Esophagus mucosa (tissue), 1 donor: Measurements from ENCODE around the gene CPXM1. TPM values are rescaled to one million over a fixed set of nuclear protein-coding genes. Genes with fewer than 3 reads are reported as not detected.

ENCODE experiments used
- ATAC-seq: fragments of 200-7000 bp; cut with Tn5 transposase; one replicate; pipeline ENCODE4 v1.9.1; 2020
- total RNA-seq: library from RNA; stranded (reverse); gene quantifications from one replicate; pipeline ENCODE4 v1.2.4, GENCODE V29; 2023
- donor health status: DM: yes; HTN: yes; CAD: no.

CPXM1 gene
- total RNA-seq, 1 donor from 2014 or later: 2.0 TPM

- ATAC-seq: no peak
Observed at GRCh38 chr20:2762578-2763131, 37.8 kb downstream of the CPXM1 start.

DNA sequence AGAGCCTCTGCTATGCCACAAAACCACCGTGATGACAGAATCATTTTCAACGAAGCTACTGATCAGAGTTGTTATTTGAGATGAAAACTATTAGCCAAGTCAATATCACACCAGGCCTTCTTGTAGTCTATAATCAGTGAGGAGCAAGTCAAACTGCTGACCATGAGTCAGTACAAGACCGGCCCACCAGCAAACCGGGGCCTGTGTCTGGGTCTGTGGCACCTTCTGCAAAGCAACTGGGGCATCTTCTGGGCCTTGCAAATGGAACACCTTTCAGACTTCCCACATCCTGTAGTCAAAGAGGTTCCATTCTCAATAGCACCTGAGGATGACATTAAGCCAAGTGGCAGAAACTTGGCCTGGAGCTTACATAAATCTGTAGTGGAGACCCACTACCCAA is 38.5 kb downstream of the CPXM1 start:
- no peak for ATAC-seq

DNA sequence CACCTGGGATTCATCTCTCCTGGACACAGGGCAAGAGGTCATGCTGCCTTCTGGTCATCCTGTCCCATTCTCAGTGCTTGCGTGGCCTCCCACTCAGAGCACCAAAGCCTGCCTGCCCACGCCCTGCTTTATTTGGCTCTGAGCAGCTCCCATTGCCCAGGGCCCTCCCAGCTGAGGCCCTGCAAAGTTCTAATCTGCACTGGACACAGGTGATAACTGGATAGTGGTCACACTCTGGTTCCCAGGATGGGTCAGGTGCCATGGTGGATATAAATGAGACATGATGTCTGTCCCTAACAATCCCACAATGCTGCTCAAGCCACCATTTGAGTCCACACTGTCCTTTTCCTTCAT is 39.5 kb downstream of the CPXM1 start:
- ATAC-seq: no peak

GRCh38 chr20:2760297-2760951 is 40.0 kb downstream of the CPXM1 start:
- ATAC-seq: no peak

DNA sequence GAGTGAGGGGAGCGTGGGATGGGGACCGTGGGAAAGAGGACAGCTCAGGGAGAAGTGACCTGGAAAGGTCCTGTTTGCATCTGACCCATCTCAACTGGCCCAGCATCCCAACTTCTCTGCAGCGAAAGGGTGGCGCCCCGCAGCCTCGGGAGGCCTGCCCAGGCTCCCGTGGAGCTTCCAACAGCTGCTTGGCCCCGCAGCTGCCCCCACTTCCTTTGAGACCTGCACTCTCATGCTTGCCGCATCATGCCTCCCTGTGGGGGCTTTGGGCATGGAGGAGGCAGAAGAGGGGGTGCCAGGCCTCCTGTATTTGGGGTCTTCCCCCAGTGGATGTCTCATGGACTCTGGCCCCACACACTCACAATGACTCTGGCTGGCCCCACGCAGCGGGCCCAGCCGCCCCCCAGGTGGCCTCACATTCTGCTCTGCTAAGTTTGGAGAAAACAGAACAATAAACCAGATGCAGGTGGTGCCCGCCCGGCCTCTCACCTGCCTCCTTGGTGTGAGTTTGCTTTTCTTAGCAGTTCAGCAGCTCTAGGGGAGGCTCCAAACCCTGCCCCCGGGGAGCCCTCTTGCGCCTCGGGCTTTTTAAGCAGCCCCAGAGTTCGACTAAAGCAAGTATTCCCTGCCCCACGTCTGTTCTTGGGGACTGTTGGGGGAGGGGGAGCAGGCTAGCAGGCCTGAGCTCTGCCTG is 40.7 kb downstream of the CPXM1 start:
- no peak for ATAC-seq

DNA sequence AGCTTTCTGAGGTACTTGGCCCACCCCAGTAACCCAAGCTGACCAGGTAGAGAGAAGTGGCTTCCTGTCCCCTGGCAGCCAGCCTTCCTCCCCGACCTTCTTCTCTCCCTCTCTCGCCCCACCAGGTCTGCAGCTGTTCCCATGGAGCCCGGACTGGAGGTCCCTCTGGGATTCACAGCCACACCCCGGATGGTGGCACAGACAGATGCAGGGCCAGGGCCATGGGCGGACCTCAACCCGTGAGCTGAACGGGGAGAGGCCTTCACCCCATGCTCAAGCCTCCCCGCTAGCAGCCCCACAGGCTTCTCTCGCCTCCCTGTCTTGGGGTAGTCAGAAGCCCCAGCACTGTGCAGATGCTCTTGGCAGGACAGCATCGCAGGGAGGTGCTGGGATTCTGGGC is 41.3 kb downstream of the CPXM1 start:
- no peak for ATAC-seq

- ATAC-seq: no peak
Observed at GRCh38 chr20:2757969-2758368, 42.5 kb downstream of the CPXM1 start.

DNA sequence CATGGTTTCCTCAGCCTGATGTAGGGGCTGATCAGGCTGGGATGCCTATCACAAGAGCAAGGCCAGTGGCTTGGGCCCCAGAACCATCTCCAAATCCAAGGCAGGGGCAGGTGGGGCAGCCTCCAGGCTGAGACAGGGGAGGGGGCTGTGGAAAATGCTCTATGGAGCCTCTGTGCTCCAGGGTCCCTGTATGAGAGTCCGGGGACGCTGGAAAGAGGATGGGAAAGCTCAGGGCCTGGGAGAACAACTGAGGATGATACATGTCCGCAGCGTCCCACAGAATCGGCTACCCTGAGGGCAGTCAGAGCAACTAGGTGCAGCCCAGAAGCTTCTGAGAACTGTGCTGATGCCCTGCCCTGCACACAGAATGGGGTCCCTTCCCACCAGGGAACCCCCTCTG is 43.4 kb downstream of the CPXM1 start:
- no peak for ATAC-seq

DNA sequence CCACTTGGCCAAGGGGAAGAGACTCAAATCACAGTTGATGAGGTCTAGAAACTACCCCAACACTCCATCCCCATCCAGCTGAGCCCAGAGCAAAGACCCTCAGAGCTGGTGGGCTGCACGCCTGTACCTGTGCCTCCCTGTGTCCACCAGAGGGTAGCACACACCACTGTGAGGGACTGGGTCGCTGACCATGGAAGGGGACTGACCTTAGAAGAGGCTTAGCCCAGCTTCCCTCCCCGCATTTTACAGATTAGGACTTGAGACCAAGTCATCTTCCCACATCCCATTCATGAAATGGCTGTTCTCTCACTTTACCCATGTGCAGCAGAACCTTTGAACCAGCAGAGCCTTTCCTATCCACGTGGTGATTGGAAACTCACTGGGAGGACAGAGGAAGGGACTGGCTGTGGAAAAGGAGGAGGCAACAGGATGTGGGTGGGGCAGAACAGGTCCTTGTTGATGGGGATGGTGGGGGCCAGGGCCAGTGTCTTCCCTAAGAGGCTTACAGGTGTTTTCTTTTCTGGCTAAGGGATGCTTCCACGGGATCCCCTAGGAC is 44.3 kb downstream of the CPXM1 start:
- no peak for ATAC-seq

DNA sequence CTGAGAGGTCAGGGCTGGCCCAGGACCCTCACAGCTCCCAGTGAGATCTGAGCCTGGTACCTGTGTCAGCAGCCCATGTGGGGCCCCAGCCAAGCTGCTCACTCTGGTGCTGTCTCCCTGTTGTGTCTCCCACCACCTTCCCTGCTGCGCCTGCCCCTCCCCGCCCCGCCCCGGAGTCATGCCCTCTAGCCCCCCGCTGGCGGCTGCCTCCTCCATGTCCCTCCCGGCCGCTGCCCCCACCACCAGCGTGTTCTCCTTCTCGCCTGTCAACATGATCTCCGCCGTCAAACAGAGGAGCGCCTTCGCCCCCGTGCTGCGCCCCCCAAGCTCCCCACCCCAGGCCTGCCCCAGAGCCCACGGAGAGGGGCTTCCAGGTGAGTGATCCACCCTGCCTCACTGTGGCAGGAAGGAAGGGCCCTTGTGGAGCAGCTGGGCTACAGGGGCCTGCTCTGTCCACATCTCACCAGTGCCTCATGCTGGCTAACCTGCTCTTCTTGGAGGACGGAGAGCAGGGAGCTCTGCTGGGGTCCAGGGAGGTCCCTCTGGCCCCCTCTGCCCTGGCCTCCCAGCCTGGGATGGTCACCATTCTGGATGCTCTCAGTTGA is 44.9 kb downstream of the CPXM1 start:
- ATAC-seq: no peak

DNA sequence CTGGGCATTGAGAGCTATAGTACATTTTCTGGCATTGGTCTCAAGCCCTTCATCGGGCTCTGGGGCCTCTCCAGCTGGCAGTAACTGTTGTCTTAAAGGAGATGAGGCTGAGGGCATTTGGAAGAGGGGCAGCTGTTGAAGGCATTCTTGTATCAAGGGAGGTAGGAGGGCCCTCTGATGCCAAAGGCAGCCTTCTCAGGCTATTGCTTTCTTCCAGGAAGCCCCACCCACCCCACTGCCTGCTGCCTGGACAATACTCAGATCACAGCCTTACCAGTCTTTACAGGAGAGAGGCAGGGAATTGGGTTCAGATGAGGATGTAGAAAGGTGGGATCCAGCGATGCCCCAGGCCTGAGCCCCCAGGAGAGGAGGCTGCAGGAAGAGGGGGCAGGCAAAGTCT is 46.0 kb downstream of the CPXM1 start:
- ATAC-seq: no peak

DNA sequence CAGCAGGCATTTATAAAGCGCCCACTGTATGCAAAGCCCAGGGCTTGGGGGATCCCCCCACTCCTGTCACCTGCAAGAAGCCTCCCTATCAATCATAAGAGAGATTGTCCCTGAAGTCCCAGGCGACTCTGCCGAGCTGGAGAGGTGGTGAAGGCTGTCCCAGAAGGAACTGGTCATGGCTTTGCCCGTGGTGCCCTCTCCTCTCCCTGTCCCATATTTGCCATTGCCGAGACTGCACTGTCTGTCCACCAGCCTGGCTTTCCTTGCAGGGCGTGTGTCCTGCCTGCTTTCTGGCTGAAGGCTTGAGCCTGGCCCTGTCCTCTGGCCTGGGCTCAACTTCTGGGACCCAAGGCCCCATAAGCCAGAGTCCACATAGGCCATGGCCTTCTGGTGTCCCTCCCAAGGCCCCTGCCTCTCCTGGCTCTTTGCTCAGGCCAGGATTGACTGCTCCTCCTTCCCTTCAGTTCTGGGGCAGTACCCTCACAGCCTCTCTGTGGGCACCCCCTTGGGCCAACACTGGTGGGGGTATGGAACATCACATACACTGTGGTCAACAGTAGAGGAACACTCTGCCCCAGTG is 46.9 kb downstream of the CPXM1 start:
- ATAC-seq: no peak

GRCh38 chr20:2752567-2753460 is 47.6 kb downstream of the CPXM1 start:
- ATAC-seq: no peak

- peak; percentile 26 for ATAC-seq
Observed at GRCh38 chr20:2751878-2752566, 48.4 kb downstream of the CPXM1 start.

GRCh38 chr20:2751347-2751877 is 49.0 kb downstream of the CPXM1 start:
- ATAC-seq: no peak

DNA sequence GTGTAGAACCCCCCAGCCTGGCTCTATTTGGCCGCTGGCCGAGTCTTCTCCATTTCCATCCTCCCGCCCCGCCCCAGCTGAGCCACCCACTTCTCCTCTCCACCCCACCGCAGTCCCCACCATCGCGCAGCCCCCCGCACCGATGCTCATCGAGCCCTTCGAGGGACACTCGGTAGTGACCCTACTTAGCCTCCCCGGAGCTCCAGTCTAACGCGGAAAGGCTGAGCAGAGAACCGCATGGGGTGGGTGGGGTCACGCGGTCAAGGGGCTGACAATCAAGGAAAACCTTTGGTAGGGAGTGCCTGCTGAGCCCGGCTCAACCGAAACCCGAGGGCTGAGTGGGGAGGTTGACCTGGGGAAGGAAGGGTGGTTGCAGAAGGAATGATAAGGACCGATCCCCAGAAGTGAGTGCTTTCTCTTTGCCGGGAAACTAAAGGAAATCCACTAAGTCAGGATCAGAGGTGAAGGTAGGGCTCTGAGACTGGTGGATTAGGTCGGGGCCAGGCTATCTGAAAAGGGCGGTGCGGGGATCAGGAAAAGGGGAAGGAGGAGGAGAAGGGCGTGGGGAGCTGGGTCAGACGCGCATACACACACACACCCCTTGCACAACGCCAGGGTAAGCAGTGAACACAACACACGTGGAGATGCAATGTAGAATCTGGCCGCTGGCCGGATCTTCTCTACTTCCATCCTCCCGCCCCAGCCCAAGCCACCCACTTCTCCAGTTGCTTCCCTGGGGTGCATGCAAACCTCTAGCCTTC is 49.8 kb downstream of the CPXM1 start:
- ATAC-seq: peak; percentile 70

- no peak for ATAC-seq
Observed at GRCh38 chr20:2749951-2750490, 50.4 kb downstream of the CPXM1 start.

- no peak for ATAC-seq
Observed at GRCh38 chr20:2749343-2749950, 51.0 kb downstream of the CPXM1 start.

DNA sequence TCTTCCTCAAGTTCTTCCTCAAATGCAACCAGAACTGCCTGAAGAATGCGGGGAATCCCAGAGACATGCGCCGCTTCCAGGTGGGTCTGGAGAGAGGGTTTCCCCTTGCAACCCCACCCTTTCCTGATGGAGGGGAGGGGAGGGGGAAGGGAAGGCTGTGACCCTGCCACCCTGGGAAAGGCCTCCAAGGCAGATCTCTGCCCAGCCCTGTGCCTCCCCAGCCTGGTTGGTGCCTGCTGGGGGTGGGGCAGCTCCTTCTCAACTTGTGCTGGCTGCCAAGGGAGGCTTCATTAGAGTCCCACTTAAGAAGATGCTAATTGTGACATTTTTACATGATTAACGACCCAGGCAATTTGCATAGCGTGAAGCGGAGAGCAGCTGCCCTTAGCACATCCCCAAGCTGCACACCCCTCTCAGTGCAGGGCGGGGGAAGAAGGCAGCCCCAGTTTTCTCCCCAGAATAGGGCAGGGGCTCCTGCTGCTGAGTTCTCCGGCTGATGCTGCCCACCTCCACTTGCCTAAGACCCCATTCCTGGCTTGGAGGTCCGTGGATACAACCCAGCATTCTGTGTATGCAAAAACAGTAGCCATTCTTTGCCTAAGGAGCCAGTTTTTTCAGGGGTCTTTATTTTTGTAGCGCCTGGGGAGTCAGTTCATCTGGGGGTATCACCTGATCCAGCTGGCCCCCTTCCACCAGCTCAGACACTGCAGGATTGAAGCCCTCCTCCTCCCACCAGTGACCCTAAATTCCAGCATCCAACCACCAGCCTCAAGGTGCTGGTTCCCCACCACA is 51.7 kb downstream of the CPXM1 start:
- no peak for ATAC-seq
